Transverse colon (tissue), 3 donors: ENCODE measurements around the gene LYPD6B.

Experiments used
- POLR2A ChIP-seq: fragments of 450-650 bp; IDR thresholded peaks from one replicate; pipeline ENCODE4 v1.6.1; 2016; ENCODE audit warnings: antibody characterized with exemption, mild to moderate bottlenecking, moderate library complexity
- TF ChIP-seq, protein P1 (sequence below), 5 experiments: fragments of 200-600 bp in 3 of 5; fragments of 450-650 bp in 2 of 5; sonication (generic) in 3 of 5; IDR thresholded peaks; 1 replicate in 2 of 5; 2 replicates in 3 of 5; pipeline ENCODE4 v1.5.1; 2016 to 2017; ENCODE audit warnings: antibody characterized with exemption in 5 of 5, inconsistent platforms in 3 of 5, mild to moderate bottlenecking in 2 of 5, moderate library complexity in 1 of 5

DNA sequence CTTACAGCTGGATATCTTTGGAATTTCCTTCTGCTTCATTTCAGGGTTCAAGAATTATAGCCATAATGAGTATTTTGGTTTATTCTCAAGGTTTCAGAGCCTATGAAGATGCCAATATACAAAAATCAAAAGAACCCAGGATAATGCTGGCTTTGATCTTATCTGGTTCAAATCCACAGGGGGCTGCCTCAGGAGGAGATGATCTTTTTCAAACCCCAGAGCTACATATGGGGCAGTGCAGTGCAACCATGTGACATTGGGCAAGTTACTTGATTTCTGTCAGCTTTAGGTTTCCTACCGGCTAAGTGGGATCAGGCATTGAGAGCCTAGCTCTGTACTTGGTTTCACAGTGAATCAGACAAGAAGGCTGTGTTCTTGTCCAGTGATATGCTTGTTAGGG is 23.0 kb upstream of the LYPD6B start:
- no peak for TF ChIP-seq POLR2A
- TF ChIP-seq, protein P1, sequence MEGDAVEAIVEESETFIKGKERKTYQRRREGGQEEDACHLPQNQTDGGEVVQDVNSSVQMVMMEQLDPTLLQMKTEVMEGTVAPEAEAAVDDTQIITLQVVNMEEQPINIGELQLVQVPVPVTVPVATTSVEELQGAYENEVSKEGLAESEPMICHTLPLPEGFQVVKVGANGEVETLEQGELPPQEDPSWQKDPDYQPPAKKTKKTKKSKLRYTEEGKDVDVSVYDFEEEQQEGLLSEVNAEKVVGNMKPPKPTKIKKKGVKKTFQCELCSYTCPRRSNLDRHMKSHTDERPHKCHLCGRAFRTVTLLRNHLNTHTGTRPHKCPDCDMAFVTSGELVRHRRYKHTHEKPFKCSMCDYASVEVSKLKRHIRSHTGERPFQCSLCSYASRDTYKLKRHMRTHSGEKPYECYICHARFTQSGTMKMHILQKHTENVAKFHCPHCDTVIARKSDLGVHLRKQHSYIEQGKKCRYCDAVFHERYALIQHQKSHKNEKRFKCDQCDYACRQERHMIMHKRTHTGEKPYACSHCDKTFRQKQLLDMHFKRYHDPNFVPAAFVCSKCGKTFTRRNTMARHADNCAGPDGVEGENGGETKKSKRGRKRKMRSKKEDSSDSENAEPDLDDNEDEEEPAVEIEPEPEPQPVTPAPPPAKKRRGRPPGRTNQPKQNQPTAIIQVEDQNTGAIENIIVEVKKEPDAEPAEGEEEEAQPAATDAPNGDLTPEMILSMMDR (IDR thresholded peaks at IDR 0.05) = no peak
